Measurements from ENCODE around the gene POLR1A.

Gene POLR1A

DNA sequence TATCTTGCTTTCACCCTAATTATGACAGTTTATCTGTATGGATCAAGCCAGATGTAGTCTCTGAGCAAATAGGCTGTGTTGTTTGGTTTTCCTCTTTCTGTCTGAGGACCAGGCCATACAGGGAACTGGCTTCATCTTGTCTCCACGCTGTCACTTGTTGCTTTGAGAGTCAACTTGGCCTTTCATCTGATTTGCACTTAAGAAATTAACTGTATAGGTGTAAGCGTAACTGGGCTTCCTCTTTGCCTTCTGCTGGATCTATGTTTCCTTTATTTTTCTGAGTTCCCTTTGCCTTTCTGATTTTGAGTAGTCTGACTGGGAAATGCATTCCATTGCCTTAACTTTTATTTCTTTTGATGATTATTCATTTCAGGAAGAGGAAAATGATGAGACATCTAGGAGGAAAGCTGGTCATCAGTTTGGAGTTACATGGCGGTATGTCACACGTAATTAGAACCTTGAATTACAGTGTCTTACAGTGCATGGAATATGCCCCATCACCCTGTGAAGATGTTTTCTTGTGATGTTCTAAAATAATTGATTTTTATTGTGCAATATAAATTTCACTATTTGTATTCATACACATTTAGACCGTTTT is 17.7 kb upstream of the POLR1A start:
- no peak overlapping the region for H3K9ac ChIP-seq (ENCODE audit: low read depth, low read length)
- no peaks in the 10 kb centered on the region for H3K4me1 ChIP-seq (ENCODE audit: insufficient read depth, low read length)
- H3K36me3 ChIP-seq (ENCODE audit: insufficient read depth, low read length) = peaks cover 64% of the 10 kb centered on the region
- no peaks in the 10 kb centered on the region for H3K9me3 ChIP-seq (ENCODE audit: control insufficient read depth, insufficient read depth, low read length)

DNA sequence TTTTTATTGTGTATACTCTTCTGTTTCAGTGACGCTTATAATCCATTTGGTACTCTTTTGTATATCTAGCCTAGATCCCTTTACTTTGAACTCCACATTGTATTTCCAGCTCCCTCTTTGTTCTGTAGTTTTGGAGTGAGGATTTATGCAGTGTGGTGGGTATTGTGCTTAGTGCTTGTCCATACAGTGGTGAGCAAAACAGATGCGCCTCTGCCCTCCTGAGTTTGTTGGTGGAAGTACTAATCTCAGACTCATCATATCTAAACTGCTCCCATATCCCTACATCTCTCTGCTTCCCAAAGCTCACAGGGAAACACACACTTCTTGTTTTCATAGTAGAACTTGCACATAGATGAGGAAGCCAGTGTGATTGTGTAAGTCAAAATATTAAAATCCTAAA is 12.4 kb upstream of the POLR1A start:
- H3K9me3 ChIP-seq (ENCODE audit: control insufficient read depth, insufficient read depth, low read length) = no peaks in the 10 kb centered on the region
- no peak overlapping the region for H3K9ac ChIP-seq (ENCODE audit: low read depth, low read length)
- peaks cover 60% of the 10 kb centered on the region for H3K36me3 ChIP-seq (ENCODE audit: insufficient read depth, low read length)
- H3K4me1 ChIP-seq (ENCODE audit: insufficient read depth, low read length) = peaks cover 21% of the 10 kb centered on the region

DNA sequence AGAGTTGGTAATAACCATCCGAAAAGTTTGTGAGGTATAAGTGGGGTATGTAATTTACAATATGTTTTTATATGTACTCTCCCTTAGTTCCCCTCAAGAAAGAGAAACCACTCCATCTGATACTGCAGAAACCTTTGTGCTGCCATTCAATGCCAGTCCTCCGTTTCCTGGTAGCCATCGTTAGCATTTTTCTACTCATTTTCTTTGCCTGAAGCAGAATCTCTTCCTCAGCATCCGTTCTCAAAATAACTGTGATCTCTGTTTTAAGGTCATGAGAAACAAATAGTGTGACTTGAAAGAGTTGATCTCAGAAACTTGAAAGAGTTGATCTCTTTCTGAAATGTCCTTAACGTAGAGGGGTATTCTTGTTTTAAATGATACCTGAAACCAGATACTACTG is 1.3 kb upstream of the POLR1A start:
- Histone ChIP-seq H3K9me3 (ENCODE audit: control insufficient read depth, insufficient read depth, low read length) (no peaks in the 10 kb centered on the region), H3K4me1 (ENCODE audit: insufficient read depth, low read length) (peaks cover 9% of the 10 kb centered on the region; the same call in 1 of the 2 replicates), H3K36me3 (ENCODE audit: insufficient read depth, low read length) (peaks cover 22% of the 10 kb centered on the region; the same call in 1 of the 2 replicates), H3K9ac (ENCODE audit: low read depth, low read length) (peak overlapping the region; percentile 99)

DNA sequence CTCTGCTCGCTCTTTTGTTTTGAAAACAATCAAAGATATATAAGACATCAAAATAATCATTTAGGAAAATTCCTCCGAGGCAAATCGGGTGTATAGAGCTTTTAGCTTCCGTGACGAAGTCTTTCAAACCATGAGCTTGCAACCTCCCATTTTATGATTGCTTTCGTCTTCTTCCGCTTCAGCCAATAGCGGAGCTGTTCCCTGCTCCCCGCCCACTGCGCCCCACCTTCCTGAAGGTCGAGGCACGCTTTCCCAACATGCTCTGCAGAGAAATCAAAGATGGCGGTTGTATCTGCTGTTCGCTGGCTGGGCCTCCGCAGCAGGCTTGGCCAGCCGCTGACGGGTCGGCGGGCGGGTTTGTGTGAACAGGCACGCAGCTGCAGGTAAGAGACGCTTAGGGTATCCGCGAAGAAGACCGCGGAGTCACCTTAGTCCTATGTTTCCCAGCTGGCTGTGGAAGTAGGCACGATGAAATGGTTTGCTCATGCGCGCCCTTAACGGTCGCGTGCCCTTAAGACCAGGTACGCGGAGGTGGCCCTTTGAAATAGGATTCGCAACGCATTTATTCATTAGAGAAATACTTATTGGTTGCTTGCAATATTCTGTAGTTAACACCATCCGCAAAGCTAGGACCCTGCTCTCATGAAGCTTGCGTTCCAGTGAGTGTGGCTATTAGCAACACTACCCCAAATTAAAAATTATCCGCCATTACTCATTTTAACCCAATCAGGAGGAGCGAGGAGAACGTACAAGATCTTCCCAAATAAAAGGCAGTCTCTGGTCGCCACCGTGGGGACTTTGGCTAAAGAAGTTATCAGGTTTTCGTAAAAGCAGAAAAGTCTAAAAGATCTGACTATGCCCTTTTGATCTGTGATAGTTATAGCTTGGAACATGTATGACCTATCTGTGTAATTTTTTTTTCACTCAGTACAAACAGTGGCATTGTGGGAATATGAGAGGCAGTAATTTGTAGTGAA is 571 bp upstream of the POLR1A start, which contains the start of gene PTCD3:
TSS of gene PTCD3 (plus strand) at position 267 of the 977 bp plus-strand sequence. CDS start at position 280, 13 bp downstream.
- Histone ChIP-seq H3K36me3 (ENCODE audit: insufficient read depth, low read length) (peaks cover 19% of the 10 kb centered on the region; the same call in 1 of the 2 replicates), H3K9me3 (ENCODE audit: control insufficient read depth, insufficient read depth, low read length) (no peaks in the 10 kb centered on the region), H3K9ac (ENCODE audit: low read depth, low read length) (peak within 1 kb of the TSS; percentile 99), H3K4me1 (ENCODE audit: insufficient read depth, low read length) (peaks cover 9% of the 10 kb centered on the region; the same call in 1 of the 2 replicates)

DNA sequence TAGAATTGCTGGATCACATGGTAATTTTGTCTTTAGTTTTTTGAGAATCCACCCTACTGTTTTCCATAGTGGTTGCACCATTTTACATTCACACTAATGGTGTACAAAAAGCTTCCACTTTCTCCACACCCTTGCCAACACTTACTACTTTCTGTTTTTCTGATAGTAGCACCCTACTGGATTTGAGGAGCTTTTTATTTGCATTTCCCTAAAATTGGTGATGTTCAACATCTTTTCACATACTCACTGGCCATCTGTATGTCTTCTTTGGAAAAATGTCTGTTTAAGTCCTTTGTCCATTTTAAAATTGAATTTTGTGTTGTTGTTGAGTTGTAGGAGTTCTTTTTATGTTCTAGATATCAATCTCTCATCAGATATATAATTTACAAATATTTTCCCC is 3.5 kb downstream of the POLR1A start:
- Histone ChIP-seq H3K4me1 (ENCODE audit: insufficient read depth, low read length) (peaks cover 2% of the 10 kb centered on the region; the same call in 1 of the 2 replicates), H3K36me3 (ENCODE audit: insufficient read depth, low read length) (peaks cover 13% of the 10 kb centered on the region; the same call in 1 of the 2 replicates), H3K9me3 (ENCODE audit: control insufficient read depth, insufficient read depth, low read length) (no peaks in the 10 kb centered on the region), H3K9ac (ENCODE audit: low read depth, low read length) (no peak overlapping the region)

DNA sequence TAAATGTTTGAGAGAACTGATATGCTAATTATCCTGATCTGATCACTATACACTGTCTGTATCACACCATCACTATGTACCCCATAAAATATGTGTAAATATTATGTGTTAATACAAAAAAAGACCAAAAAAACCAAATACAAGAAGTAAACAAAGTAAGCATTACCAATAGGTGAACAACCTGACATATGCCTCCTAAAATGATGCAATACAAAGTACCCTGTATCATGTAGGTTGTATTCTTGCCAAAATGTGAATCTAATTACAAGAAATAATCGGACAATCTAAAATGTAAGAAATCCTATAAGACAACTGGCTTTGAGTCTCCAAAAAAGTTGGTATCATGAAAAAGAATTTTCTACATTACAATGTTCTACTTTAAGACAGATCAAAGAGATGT is 7.8 kb downstream of the POLR1A start:
- Histone ChIP-seq H3K36me3 (ENCODE audit: insufficient read depth, low read length) (peaks cover 18% of the 10 kb centered on the region), H3K9me3 (ENCODE audit: control insufficient read depth, insufficient read depth, low read length) (no peaks in the 10 kb centered on the region), H3K4me1 (ENCODE audit: insufficient read depth, low read length) (no peaks in the 10 kb centered on the region), H3K9ac (ENCODE audit: low read depth, low read length) (no peak overlapping the region)

DNA sequence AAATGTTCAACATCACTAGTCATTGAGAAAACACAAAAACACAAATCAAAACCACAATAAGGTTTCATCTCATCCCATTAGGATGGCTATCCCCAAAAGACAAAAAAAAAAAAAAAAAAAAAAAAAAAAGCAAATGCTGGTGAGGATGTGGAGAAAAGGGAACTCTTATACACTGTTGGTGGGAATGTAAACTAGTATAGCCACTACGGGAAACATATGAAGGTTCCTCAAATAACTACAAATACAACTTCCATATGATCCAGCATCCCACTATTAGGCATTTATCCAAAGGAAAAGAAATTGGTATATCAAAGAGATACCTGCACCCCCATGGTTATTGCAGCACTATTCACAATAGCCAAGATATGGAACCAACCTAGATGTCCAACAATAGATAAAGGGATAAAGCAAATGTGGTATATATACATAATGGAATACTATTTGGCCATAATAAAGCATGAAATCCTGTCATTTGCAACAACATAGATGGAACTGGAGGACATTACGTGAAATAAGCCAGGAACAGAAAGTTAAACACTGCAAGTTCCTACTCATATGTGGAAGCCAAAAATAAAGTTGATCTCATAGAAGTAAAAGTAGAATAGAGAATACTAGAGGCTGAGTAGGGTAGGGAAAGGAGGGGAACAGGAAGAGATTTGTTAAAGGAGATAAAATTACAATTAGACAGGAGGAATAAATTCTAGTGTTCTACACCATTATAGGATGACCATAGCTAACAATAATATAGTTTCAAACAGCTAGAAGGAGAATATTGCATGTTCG is 8.4 kb downstream of the POLR1A start:
- no peak overlapping the region for H3K9ac ChIP-seq (ENCODE audit: low read depth, low read length)
- no peaks in the 10 kb centered on the region for H3K9me3 ChIP-seq (ENCODE audit: control insufficient read depth, insufficient read depth, low read length)
- no peaks in the 10 kb centered on the region for H3K4me1 ChIP-seq (ENCODE audit: insufficient read depth, low read length)
- peaks cover 18% of the 10 kb centered on the region for H3K36me3 ChIP-seq (ENCODE audit: insufficient read depth, low read length)

DNA sequence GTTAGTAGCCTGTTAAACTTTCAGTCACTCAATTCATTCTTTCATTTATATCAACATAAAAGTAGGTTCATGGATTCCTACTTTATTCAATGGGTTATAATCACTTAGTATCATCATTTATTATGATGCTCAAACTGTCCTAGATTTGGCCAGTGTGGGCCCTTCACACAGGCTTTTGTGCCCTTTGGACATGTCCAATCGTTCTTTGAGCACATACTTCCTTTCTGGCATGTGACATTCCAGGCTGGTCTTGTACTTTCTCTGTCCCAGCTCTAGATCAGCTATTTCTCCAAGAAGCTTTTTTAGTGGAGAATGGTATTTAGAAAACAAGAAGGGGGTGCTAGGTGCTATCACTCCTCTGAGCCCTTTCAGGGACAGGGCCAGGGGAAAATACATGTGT is 11.5 kb downstream of the POLR1A start:
- H3K4me1 ChIP-seq (ENCODE audit: insufficient read depth, low read length) = no peaks in the 10 kb centered on the region
- no peak overlapping the region for H3K9ac ChIP-seq (ENCODE audit: low read depth, low read length)
- H3K36me3 ChIP-seq (ENCODE audit: insufficient read depth, low read length) = peaks cover 21% of the 10 kb centered on the region
- H3K9me3 ChIP-seq (ENCODE audit: control insufficient read depth, insufficient read depth, low read length) = no peaks in the 10 kb centered on the region

DNA sequence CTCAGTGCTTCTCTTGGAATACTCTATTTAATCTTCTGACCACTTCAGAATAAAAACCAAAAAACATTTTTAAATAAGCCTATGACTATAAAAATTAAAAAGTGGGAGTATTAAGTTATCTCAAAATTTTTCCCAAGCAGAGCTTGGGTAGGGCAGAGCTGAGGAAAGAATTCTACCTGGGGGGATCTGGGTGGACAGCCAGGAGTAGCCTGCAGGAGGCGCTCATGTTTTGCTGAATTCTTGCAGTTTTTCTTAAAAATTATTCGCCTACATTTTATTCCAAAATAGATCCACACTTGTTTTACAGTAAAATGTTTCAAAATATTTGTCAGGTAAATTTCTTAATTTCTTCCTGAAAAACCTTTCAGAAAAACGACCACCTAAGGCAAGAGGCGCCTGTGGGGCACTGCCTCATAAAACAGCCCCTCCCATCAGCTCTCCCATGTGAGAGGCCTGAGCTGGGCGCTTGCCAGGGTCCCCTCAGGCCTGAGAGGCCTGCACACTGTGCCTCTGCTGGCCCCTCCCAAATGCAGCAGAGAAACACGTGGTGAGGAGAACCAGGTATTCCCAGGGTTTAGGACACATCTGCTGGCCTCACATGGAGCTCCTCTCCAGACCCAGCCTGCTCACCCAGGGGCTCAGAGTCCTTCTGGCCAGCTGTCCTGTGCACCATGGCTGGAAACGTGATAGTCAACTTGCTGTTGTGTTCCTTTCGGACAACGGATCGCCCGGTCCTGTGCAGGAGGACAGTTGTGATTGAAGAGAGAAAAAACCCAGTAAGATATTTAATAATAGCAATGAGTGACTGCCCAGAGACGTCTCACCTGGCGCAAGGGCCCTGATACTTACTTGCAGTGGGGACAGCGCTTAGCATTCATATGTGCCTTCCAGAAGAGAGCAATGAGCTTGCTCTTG is 17.5 kb downstream of the POLR1A start:
- H3K36me3 ChIP-seq (ENCODE audit: insufficient read depth, low read length) = peaks cover 24% of the 10 kb centered on the region
- no peaks in the 10 kb centered on the region for H3K4me1 ChIP-seq (ENCODE audit: insufficient read depth, low read length)
- no peaks in the 10 kb centered on the region for H3K9me3 ChIP-seq (ENCODE audit: control insufficient read depth, insufficient read depth, low read length)
- no peak overlapping the region for H3K9ac ChIP-seq (ENCODE audit: low read depth, low read length)

DNA sequence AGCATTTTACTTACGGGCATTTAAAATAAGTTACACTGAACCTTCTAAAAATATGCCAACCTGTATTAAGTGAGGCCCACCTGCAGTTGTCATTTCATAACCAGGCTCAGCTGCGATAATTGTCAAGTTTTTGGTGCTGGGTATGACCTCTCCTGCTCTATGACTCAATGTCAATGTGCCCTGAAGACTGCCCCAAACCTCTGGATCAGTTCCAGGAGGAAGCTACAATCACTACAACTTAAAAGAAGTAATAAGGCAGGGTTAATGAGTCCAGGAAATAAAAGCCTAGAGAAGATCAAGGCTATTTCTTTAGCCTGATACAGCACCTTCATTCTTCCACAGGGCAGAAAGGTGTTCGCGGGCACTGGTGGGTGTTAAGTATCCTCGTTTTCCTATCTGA is 22.9 kb downstream of the POLR1A start:
- peaks cover 26% of the 10 kb centered on the region for H3K36me3 ChIP-seq (ENCODE audit: insufficient read depth, low read length)
- no peak overlapping the region for H3K9ac ChIP-seq (ENCODE audit: low read depth, low read length)
- H3K9me3 ChIP-seq (ENCODE audit: control insufficient read depth, insufficient read depth, low read length) = no peaks in the 10 kb centered on the region
- no peaks in the 10 kb centered on the region for H3K4me1 ChIP-seq (ENCODE audit: insufficient read depth, low read length)

DNA sequence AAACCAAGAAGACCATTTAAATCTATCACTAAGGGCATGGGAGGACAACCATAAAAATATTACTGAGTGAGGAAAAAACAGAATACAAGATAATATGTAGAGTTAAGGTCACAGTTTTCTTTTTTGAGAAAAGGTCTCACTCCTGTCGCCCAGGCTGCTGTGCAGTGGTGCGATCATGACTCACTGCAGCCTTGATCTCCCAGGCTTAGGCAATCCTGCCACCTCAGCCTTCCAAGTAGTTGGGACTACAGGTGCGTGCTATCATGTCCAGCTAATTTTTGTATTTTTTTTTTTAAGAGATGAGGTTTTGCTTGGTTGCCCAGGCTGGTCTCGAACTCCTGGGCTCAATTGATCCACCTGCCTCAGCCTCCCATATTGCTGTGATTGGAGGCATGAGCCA is 24.0 kb downstream of the POLR1A start:
- Histone ChIP-seq H3K9ac (ENCODE audit: low read depth, low read length) (no peak overlapping the region), H3K4me1 (ENCODE audit: insufficient read depth, low read length) (no peaks in the 10 kb centered on the region), H3K9me3 (ENCODE audit: control insufficient read depth, insufficient read depth, low read length) (no peaks in the 10 kb centered on the region), H3K36me3 (ENCODE audit: insufficient read depth, low read length) (peaks cover 37% of the 10 kb centered on the region)

DNA sequence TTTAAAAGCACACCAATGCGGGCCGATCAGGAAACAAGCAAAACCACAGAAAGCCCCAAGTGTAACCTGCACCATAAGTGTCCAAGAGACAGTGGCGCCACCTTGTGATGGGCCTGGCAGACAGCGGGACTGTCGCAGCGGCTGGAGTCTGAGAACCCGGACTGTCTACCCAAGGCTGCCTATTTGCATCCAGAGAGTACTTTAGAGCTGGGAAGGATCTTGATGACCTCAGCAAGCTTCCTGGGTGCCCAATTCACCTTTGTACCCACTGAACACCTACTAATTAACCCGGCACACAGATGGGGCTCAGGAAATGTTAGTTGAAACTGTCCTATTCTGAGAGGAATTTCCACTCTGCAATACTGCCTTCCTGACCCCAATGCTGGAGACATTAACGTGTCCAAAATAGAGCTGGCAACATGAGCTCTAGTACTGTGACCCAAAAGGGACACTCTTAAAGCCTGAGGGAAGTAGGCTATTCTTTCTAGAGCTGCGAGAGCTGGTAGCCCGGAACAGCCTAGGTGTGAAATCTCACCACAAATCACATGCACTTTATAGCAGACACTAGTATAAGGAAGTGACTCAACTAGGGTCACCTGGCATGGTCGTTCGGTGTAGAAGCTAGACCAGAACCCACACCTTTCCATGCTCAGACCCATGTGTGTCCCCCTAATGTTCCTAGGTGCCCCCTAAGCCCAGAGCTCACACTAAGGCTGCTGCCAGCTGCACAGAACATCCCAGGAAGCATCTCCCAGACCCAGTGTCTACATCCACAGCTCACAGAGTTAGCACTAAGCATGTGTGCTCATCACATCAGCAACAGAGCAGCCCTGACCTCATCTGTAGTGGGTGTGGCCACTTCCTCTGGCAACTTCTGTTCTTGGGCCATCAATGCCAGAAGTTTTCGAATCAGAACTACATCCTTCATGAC is 25.4 kb downstream of the POLR1A start:
- Histone ChIP-seq H3K4me1 (ENCODE audit: insufficient read depth, low read length) (no peaks in the 10 kb centered on the region), H3K36me3 (ENCODE audit: insufficient read depth, low read length) (peaks cover 33% of the 10 kb centered on the region), H3K9ac (ENCODE audit: low read depth, low read length) (no peak overlapping the region), H3K9me3 (ENCODE audit: control insufficient read depth, insufficient read depth, low read length) (no peaks in the 10 kb centered on the region)
